ENCODE data around the gene ERO1A. TPM values are rescaled to one million over a fixed set of nuclear protein-coding genes. Genes with fewer than 3 reads are reported as not detected.
A peak's percentile ranks its signal among the peaks of the same experiment; 100 is the strongest.

ERO1A gene
- total RNA-seq, 2 donors from 2014 or later = 142 to 146 TPM

DNA sequence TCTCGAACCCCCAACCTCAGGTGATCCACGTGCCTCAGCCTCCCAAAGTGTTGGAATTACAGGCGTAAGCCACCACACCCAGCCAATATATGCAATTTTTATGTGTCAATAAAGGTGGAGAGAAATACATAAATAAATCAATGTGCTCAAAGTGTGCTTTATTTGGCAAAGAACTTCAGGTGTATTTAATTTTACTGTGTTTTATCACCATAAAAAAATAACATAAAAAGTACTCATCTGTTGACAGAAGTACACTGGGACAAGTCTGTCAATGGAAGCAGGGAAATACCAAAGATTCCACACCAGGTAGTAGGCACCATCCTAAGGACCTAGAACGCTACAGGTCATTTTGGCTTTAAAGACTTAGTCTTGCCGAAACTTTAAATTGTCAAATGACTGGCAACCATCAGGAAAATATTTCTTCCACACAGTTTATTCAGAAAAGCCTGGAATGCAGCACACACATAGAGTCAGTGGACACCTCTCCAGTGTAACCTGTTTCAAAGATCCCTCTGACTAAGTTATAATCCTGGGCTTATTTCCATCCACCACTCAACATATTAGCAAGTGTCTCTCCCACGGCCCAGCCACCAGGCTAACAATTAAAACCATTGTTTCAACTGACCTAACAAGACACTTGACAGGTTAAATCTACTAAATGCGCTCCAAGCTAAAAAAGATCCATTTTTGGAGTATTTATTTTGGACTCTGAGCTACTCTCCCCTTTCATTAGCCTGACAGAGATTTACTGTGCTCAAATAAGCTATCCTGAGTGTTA is 4.2 kb downstream of the ERO1A start:
- DNase-seq (ENCODE audit: low spot score) = no peak
- no peaks in the 10 kb centered on the region for H3K27me3 Mint-ChIP-seq
- H3K27ac Mint-ChIP-seq = no peak overlapping the region
- no peaks in the 10 kb centered on the region for H3K9me3 Mint-ChIP-seq
- H3K4me3 Mint-ChIP-seq = no peak overlapping the region
- H3K36me3 Mint-ChIP-seq = peaks cover 6% of the 10 kb centered on the region
- peaks cover 44 to 45% of the 10 kb centered on the region in 2 donors for H3K4me1 Mint-ChIP-seq (ENCODE audit: low read depth in 2 of 2)
- ATAC-seq = no peak

DNA sequence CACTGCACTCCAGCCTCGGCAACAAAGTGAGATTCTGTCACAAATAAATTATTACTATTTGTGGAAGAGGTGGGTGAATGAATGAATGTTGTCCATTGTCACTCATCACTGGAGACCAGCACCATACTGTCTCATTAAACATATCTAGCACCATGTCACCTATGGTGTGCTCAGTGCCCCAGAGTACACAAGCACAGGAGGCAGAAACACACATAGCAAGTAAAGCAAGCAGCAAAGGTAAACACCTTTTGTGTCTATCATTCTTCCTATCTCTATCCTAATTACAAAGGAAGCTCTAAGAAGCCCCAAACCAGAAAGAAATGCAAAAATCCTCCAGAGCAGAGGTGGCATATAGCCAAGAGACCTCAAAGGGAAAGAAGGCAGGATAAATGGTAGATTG is 9.2 kb downstream of the ERO1A start:
- Mint-ChIP-seq H3K27me3 (no peaks in the 10 kb centered on the region), H3K27ac (no peak overlapping the region), H3K4me1 (ENCODE audit: low read depth in 2 of 2) (peaks cover 22 to 23% of the 10 kb centered on the region in 2 donors), H3K4me3 (no peak overlapping the region), H3K36me3 (no peaks in the 10 kb centered on the region), H3K9me3 (no peaks in the 10 kb centered on the region)
- no peak for DNase-seq (ENCODE audit: low spot score)
- ATAC-seq = no peak

DNA sequence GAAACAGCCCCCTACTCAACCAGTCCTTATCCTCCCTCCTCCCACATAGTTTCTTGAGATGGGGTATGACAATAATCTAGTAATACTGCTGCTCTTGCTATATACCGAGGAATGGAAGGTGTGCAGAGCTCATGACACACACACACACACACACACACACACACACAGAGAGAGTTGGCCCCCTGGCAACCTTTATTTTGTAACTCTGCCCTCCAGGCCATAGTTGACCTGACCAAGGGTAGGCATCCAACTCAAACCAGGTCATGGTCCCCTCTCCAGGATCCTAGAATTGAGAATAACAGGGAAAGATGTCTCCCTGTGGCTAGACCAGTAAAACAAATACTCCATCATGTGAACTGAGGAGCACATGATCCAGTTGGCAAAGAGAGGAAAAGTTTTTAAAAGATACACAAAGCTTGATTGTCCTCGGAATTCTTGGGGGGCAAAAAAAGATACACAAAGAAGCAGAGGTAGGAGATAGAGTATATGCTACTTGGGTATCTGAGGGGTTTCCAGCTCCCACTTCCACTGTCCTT is 11.3 kb downstream of the ERO1A start:
- Mint-ChIP-seq H3K9me3 (no peaks in the 10 kb centered on the region), H3K27me3 (no peaks in the 10 kb centered on the region), H3K36me3 (no peaks in the 10 kb centered on the region), H3K4me3 (no peak overlapping the region), H3K27ac (no peak overlapping the region), H3K4me1 (ENCODE audit: low read depth in 2 of 2) (peaks cover 15 to 16% of the 10 kb centered on the region in 2 donors)
- DNase-seq (ENCODE audit: low spot score) = no peak
- no peak for ATAC-seq

DNA sequence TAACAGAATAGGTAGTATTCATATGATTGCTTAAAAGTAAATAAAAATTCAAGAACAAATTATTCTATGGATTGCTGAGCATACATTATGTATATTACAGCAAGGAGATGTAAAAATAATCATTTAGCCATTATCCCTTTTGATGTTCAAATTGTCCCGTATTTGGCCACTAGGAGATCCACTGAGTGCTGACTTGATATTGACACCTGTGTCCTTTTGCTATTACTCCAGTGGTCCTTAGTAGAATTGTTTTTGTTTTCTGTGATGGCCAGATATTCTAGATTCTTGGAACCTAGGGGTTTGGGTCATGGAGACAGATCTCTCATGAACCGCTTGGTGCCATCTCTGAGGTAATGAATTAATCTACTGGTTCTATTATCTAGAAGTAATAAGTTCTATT is 16.8 kb downstream of the ERO1A start:
- no peaks in the 10 kb centered on the region for H3K4me1 Mint-ChIP-seq (ENCODE audit: low read depth in 2 of 2)
- peaks cover 6% of the 10 kb centered on the region for H3K36me3 Mint-ChIP-seq
- no peaks in the 10 kb centered on the region for H3K9me3 Mint-ChIP-seq
- H3K27ac Mint-ChIP-seq = no peak overlapping the region
- H3K27me3 Mint-ChIP-seq = no peaks in the 10 kb centered on the region
- no peak for ATAC-seq
- no peak overlapping the region for H3K4me3 Mint-ChIP-seq
- no peak for DNase-seq (ENCODE audit: low spot score)

DNA sequence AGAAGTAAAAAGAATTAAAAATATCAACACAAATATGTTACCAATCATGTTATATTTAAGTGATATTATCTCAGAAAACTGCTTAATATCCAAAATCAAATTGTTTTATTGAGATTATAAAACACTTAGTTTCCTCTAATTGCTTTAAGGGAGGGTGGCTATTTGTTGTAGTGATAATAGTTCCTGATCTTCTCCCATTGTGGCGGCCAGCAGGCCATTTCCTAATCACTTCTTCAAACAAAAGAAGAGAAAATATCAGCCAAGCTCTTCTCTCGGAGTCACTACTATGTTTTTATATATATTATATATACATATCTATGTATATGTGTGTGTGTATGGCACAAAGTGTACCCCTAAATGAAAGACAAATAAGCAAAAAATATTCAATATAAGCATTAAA is 31.5 kb downstream of the ERO1A start:
- no peaks in the 10 kb centered on the region for H3K27me3 Mint-ChIP-seq
- H3K4me1 Mint-ChIP-seq (ENCODE audit: low read depth in 2 of 2) = no peaks in the 10 kb centered on the region
- no peak overlapping the region for H3K4me3 Mint-ChIP-seq
- DNase-seq (ENCODE audit: low spot score) (no peak), ATAC-seq (no peak)
- peaks cover 10% of the 10 kb centered on the region for H3K36me3 Mint-ChIP-seq
- no peaks in the 10 kb centered on the region for H3K9me3 Mint-ChIP-seq
- no peak overlapping the region for H3K27ac Mint-ChIP-seq

DNA sequence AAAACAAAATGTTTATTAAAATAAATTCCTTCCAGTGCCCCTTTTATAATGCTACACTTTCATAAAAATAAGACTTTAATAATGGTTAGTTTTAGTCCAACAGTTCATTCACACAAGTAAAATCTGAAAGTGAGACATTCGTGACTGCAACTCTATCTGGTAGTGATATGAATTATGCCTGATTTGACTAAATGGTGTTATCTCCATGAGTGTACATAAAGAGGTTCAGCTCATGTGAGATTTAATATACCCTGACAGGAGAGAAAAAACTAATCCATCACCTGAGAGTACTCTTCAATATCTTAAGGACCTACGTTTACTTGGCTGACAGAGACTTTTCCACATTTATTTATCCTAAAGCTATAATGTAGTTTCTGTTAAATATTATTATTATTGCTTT is 34.0 kb downstream of the ERO1A start:
- no peak overlapping the region for H3K4me3 Mint-ChIP-seq
- no peaks in the 10 kb centered on the region for H3K9me3 Mint-ChIP-seq
- DNase-seq (ENCODE audit: low spot score) (no peak), ATAC-seq (no peak)
- H3K27ac Mint-ChIP-seq = no peak overlapping the region
- H3K27me3 Mint-ChIP-seq = no peaks in the 10 kb centered on the region
- no peaks in the 10 kb centered on the region for H3K4me1 Mint-ChIP-seq (ENCODE audit: low read depth in 2 of 2)
- peaks cover 14% of the 10 kb centered on the region for H3K36me3 Mint-ChIP-seq

DNA sequence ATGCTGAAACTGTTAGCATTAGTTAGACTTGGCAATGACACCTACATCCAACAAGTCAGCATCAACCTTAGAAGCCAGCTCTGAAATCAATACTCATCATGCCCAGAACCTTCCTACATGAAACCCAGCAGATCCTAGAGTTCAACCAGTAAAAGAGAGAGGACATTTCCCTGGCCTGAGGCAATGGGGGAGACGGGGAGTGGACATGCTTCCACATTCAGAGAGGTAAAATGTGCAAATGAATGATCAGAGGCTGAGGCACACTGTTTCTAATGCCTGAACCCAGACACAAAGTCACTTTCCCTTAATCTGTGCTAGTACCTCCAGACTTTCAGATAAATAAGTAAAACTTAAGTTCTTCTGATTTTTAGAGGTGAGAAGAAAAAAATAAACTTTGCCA is 34.5 kb downstream of the ERO1A start:
- no peak for ATAC-seq
- Mint-ChIP-seq H3K4me3 (no peak overlapping the region), H3K36me3 (peaks cover 14% of the 10 kb centered on the region)

DNA sequence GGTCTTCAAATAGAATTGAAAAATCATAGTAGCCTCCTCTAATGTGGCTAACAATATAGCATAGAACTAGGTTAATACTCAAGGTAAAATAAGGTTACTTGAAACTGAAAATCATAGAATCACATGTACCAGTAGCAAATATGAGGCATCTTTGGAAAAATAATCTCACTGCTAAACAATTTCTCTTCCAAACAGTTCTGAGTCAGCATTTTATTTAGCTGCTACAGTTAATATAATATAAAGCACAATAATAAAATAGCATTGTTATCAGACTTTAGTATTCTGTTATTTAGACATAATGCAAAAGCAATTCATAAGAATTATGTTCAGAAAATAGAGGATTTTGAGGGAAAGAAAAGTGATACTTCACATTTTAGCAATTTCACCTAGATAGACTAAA is 35.0 kb downstream of the ERO1A start:
- peaks cover 10% of the 10 kb centered on the region for H3K36me3 Mint-ChIP-seq
- H3K27ac Mint-ChIP-seq = no peak overlapping the region
- H3K27me3 Mint-ChIP-seq = no peaks in the 10 kb centered on the region
- ATAC-seq (no peak), DNase-seq (ENCODE audit: low spot score) (no peak)
- no peak overlapping the region for H3K4me3 Mint-ChIP-seq
- no peaks in the 10 kb centered on the region for H3K4me1 Mint-ChIP-seq (ENCODE audit: low read depth in 2 of 2)
- no peaks in the 10 kb centered on the region for H3K9me3 Mint-ChIP-seq

More for the DNA sequence above, 34.5 kb downstream of the ERO1A start:
- H3K27me3 Mint-ChIP-seq = no peaks in the 10 kb centered on the region
- no peak for DNase-seq (ENCODE audit: low spot score)
- no peaks in the 10 kb centered on the region for H3K9me3 Mint-ChIP-seq
- H3K27ac Mint-ChIP-seq = no peak overlapping the region
- no peaks in the 10 kb centered on the region for H3K4me1 Mint-ChIP-seq (ENCODE audit: low read depth in 2 of 2)

DNA sequence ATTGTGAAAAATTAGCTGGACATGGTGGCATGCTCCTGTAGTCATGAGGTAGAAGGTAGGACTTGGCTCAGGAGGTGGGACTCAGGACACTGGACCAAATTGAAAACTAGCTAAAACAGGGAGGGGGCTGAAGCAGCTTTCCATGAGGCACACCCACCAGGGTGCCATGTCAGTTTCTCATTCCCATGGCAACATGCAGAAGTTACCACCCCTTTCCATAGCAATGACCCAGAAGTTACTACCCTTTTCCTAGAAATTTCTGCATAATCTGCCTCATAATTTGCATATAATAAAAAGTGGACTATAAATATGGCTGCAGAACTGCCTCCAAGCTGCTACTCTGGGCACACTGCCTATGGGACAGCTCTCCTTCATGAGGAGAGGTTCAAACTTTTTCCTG is 38.5 kb downstream of the ERO1A start:
- Mint-ChIP-seq H3K27ac (no peak overlapping the region), H3K36me3 (peaks cover 9% of the 10 kb centered on the region), H3K27me3 (no peaks in the 10 kb centered on the region), H3K4me3 (no peak overlapping the region), H3K9me3 (no peaks in the 10 kb centered on the region), H3K4me1 (ENCODE audit: low read depth in 2 of 2) (no peaks in the 10 kb centered on the region)
- ATAC-seq (no peak), DNase-seq (ENCODE audit: low spot score) (no peak)

DNA sequence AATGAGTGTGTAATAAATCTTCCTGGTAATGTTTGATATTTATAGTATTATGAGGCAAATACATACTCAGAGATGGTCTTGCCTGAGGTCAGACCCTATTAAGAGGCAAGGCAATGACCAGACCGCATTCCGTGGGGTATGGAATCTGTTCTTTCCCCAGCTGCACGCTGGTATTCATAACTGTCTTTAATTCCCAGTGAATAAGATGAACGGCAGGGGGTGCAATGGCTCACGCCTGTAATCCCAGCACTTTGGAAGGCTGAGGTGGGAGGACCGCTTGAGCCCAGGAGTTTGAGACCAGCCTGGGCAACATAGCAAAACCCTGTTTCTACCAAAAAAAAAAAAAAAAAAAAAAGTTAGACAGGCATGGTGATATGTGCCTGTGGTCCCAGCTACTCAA is 44.6 kb downstream of the ERO1A start:
- H3K27me3 Mint-ChIP-seq = no peaks in the 10 kb centered on the region
- no peak overlapping the region for H3K4me3 Mint-ChIP-seq
- peaks cover 12% of the 10 kb centered on the region for H3K36me3 Mint-ChIP-seq
- DNase-seq (ENCODE audit: low spot score) (no peak), ATAC-seq (no peak)
- H3K27ac Mint-ChIP-seq = no peak overlapping the region
- no peaks in the 10 kb centered on the region for H3K9me3 Mint-ChIP-seq
- peaks cover 0 to 2% of the 10 kb centered on the region in 2 donors for H3K4me1 Mint-ChIP-seq (ENCODE audit: low read depth in 2 of 2)

DNA sequence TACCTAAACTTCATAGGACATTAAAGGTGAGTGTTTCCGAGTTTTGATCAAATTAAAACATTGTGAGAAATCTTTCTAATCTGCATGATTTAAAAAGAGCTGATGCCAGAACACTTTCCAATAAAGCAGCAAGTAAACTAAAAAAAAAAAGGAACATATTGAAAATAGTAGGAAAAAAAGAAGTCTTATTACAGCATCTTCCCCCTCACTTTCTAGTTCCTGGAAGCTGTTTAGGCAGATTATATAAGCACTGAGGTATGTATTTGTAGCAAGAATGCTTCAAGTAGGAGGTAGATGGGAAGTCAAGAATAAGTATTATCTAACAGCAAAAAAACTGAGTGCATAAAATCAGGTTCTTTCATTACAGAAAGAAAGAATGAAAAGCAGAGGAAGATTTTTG is 45.8 kb downstream of the ERO1A start:
- Mint-ChIP-seq H3K4me3 (no peak overlapping the region), H3K36me3 (peaks cover 12% of the 10 kb centered on the region), H3K9me3 (no peaks in the 10 kb centered on the region)

DNA sequence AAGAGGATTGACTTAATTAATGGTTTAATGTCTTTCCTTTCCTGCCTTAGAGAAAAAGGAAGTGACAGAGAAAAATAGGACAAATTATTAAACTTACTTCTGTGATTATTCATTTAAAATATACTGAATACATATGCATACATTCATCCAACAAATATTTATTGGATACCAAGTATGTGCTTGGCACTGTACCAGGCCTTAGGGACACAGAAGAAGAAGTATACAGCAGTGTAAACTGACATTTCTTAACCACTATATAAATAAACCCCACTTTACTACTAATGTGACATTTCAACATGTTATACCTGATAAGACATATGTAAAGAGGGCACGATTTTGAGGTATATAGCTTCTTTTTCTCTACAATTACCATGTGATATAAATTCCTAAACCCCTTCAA is 53.6 kb downstream of the ERO1A start:
- peaks cover 19% of the 10 kb centered on the region for H3K36me3 Mint-ChIP-seq

More for the DNA sequence above, 45.8 kb downstream of the ERO1A start:
- Mint-ChIP-seq H3K4me1 (ENCODE audit: low read depth in 2 of 2) (peaks cover 0 to 2% of the 10 kb centered on the region in 2 donors), H3K27ac (peak overlapping the region in 1 of 2 donors; percentile 47), H3K27me3 (no peaks in the 10 kb centered on the region)
- no peak for ATAC-seq
- DNase-seq (ENCODE audit: low spot score) = no peak

DNA sequence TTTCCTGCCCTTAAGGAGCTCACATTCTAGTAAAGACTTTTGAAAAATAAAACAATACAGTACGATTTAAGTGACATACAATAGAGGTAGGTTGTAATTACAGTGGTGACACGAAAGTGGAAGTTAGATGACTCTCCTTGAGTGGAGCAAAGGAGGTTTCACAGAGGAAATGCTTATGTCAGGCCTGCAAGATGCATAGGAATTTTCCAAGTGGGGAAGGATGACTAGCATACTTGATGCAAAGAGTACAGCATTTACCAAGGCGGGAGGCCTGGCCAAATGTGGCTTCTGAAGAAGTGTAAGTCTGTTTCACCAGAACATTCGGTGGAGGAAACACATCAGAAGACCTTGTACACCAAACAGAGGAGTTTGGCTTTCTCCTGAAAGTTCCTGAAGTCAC is 55.2 kb downstream of the ERO1A start:
- Mint-ChIP-seq H3K27ac (no peak overlapping the region), H3K4me3 (no peak overlapping the region), H3K4me1 (ENCODE audit: low read depth in 2 of 2) (peaks cover 4 to 8% of the 10 kb centered on the region in 2 donors), H3K9me3 (no peaks in the 10 kb centered on the region), H3K36me3 (peaks cover 14% of the 10 kb centered on the region), H3K27me3 (no peaks in the 10 kb centered on the region)
- DNase-seq (ENCODE audit: low spot score) (no peak), ATAC-seq (no peak)

More for the DNA sequence above, 53.6 kb downstream of the ERO1A start:
- Mint-ChIP-seq H3K27me3 (no peaks in the 10 kb centered on the region), H3K27ac (no peak overlapping the region), H3K4me1 (ENCODE audit: low read depth in 2 of 2) (peaks cover 6 to 8% of the 10 kb centered on the region in 2 donors), H3K4me3 (no peak overlapping the region), H3K9me3 (no peaks in the 10 kb centered on the region)
- DNase-seq (ENCODE audit: low spot score) = no peak
- no peak for ATAC-seq

DNA sequence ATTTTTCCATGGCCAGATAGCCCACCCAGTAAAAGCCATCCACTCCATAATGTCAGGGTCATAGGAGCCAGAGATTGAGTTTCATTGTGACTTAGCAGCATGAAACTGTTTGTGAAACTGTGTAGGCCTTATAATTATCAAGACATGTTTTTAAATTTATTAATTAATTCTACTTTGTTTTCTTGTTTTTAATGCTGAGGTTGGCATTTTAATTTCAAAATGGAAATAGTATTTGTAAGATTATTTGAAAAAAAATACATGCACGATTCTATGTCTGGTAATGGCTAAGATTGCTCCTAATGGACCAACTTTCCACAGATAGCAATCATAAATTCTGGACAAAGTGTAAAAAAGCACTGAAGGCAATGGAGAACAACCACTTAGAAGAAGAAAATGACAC is 75.7 kb downstream of the ERO1A start:
- DNase-seq (ENCODE audit: low spot score) (no peak), ATAC-seq (no peak)
- Mint-ChIP-seq H3K9me3 (no peaks in the 10 kb centered on the region), H3K36me3 (no peaks in the 10 kb centered on the region), H3K4me1 (ENCODE audit: low read depth in 2 of 2) (no peaks in the 10 kb centered on the region), H3K27ac (no peak overlapping the region), H3K4me3 (no peak overlapping the region), H3K27me3 (no peaks in the 10 kb centered on the region)

DNA sequence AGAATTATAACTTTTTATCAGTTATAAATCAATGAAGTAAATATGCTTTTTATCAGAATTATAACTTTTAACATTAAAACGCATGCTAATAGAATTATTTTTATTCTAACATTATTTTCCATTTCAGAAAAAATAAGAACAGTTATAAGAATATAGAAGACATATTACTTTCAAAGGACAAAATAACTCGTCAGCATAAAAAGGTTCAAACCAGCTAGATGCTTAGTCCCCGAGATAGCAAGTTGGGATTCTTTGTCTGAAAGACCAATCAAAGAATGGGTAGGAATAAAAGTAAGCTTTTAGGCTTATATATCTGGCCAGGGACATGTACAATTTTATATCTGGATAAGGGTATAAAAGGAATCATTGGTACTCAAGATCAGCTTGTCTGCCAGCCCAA is 76.8 kb downstream of the ERO1A start:
- DNase-seq (ENCODE audit: low spot score) (no peak), ATAC-seq (no peak)
- Mint-ChIP-seq H3K9me3 (no peaks in the 10 kb centered on the region), H3K27ac (no peak overlapping the region), H3K4me1 (ENCODE audit: low read depth in 2 of 2) (no peaks in the 10 kb centered on the region), H3K4me3 (no peak overlapping the region), H3K36me3 (no peaks in the 10 kb centered on the region), H3K27me3 (no peaks in the 10 kb centered on the region)
